GM12878 (cell line): Measurements from ENCODE around the gene PCSK2. TPM values are rescaled to one million over a fixed set of nuclear protein-coding genes. Genes with fewer than 3 reads are reported as not detected.

Source experiments
- ATAC-seq: fragments of 200-7000 bp; cut with Tn5 transposase; 3 replicates; pipeline ENCODE4 v1.9.1; 2020; ENCODE audit warnings: mild to moderate bottlenecking, moderate library complexity
- BruUV-seq: library from RNA; stranded (reverse); fragments of 400-500 nt; replicated peaks from 2 replicates; lab custom pipeline; 2021; lab: Mats Ljungman, UMichigan
- CTCF ChIA-PET: fragments of 300-600 bp; sonication (Branson Sonifier 250); formaldehyde crosslinking; extraction: SDS; loops from one replicate; lab custom pipeline; 2021; ENCODE audit warnings: inconsistent platforms; lab: Yijun Ruan, JAX
- POLR2A ChIA-PET: fragments of 350-600 bp; formaldehyde crosslinking; extraction: SDS; loops from one replicate; lab custom pipeline; 2021; ENCODE audit warnings: inconsistent platforms; lab: Charles Lee
- RAD21 ChIA-PET: fragments of 300-600 bp; sonication (Branson Sonifier 250); formaldehyde crosslinking; loops from one replicate; lab custom pipeline; 2023; ENCODE audit warnings: antibody characterized with exemption; ENCODE audit not compliant: unreplicated experiment; lab: Charles Lee
- SMC1A ChIA-PET: fragments of 300-600 bp; sonication (Branson Sonifier 250); formaldehyde crosslinking; loops from one replicate; lab custom pipeline; 2023; ENCODE audit not compliant: unreplicated experiment, uncharacterized antibody; lab: Charles Lee
- DNase-seq: peaks from one replicate; pipeline ENCODE4 v3.0.0-alpha.2; 2011; ENCODE audit warnings: low read depth, low spot score
- FAIRE-seq: peaks from 3 replicates; lab custom pipeline; 2011; peaks lifted over from hg19 to GRCh38; lab: Jason Lieb, UNC
- H2AFZ ChIP-seq: 2 replicates; pipeline ENCODE4 v1.6.0; 2011; ENCODE audit warnings: low read depth, low read length, control low read depth; ENCODE audit not compliant: control insufficient read depth
- H3K27ac ChIP-seq: 2 replicates; pipeline ENCODE4 v1.5.1; 2011; ENCODE audit warnings: control low read depth; ENCODE audit not compliant: control insufficient read depth, insufficient read depth
- H3K27me3 ChIP-seq, 2 experiments: replicated peaks in 1 of 2; 2 replicates each; pipeline versions ENCODE4 v1.6.0 to v1.6.1; 2011; ENCODE audit warnings: low read length in 1 of 2; ENCODE audit not compliant: control insufficient read depth in 2 of 2, insufficient read depth in 2 of 2
- H3K36me3 ChIP-seq, 2 experiments: 2 replicates each; pipeline ENCODE4 v1.5.1; 2011; ENCODE audit warnings: low read length in 1 of 2; ENCODE audit not compliant: control insufficient read depth in 2 of 2, insufficient read depth in 2 of 2
- H3K4me1 ChIP-seq: 2 replicates; pipeline ENCODE4 v1.6.1; 2011; ENCODE audit warnings: mild to moderate bottlenecking, low read length, moderate library complexity, mixed read lengths; ENCODE audit not compliant: control insufficient read depth, insufficient read depth
- H3K4me2 ChIP-seq: 2 replicates; pipeline ENCODE4 v1.6.0; 2011; ENCODE audit warnings: control low read depth; ENCODE audit not compliant: control insufficient read depth, insufficient read depth
- H3K4me3 ChIP-seq: fragments of 200-600 bp; sonication (generic); 2 replicates; pipeline ENCODE4 v1.5.1; 2016
- H3K79me2 ChIP-seq: 2 replicates; pipeline ENCODE4 v1.6.0; 2011; ENCODE audit warnings: low read length; ENCODE audit not compliant: control insufficient read depth, insufficient read depth
- H3K9ac ChIP-seq: 2 replicates; pipeline ENCODE4 v1.8.0; 2011; ENCODE audit warnings: low read length, control low read depth, mixed read lengths; ENCODE audit not compliant: control insufficient read depth, insufficient read depth
- H3K9me3 ChIP-seq: replicated peaks from 3 replicates; pipeline ENCODE4 v1.5.1; 2011; ENCODE audit warnings: mild to moderate bottlenecking, low read length; ENCODE audit not compliant: control insufficient read depth, insufficient read depth
- H4K20me1 ChIP-seq: 2 replicates; pipeline ENCODE4 v1.6.0; 2011; ENCODE audit not compliant: control insufficient read depth, insufficient read depth
- BMI1 ChIP-seq: fragments of 450-650 bp; IDR thresholded peaks from 2 replicates; pipeline ENCODE4 v1.6.1; 2016; ENCODE audit warnings: mild to moderate bottlenecking, moderate library complexity, borderline replicate concordance
- CBX3 ChIP-seq: fragments of 200-600 bp; sonication (generic); IDR thresholded peaks from 2 replicates; pipeline ENCODE4 v1.6.1; 2016; ENCODE audit warnings: low read depth, borderline replicate concordance
- CHD2 ChIP-seq: IDR thresholded peaks from 2 replicates; pipeline ENCODE4 v1.6.1; 2011; ENCODE audit warnings: low read depth, low read length, improper control_type of control experiment, borderline replicate concordance
- EP300 ChIP-seq, 2 experiments: fragments of 150-350 bp in 1 of 2; IDR thresholded peaks; 2 replicates each; pipeline ENCODE4 v1.6.1; 2011 to 2012; ENCODE audit warnings: low read depth in 2 of 2, low read length in 2 of 2, borderline replicate concordance in 1 of 2, improper control_type of control experiment in 1 of 2, inconsistent platforms in 1 of 2; ENCODE audit not compliant: control insufficient read depth in 1 of 2
- MYB ChIP-seq: fragments of 150-350 bp; IDR thresholded peaks from 2 replicates; pipeline ENCODE4 v1.6.1; 2014; ENCODE audit warnings: mild to moderate bottlenecking, low read depth, low read length, borderline replicate concordance
- MYC ChIP-seq: IDR thresholded peaks from 2 replicates; pipeline ENCODE4 v1.6.1; 2011; ENCODE audit warnings: mild to moderate bottlenecking, low read length, moderate library complexity, inconsistent platforms; ENCODE audit not compliant: insufficient read depth, insufficient replicate concordance, insufficient read length, severe bottlenecking
- NBN ChIP-seq: fragments of 450-650 bp; IDR thresholded peaks from 2 replicates; pipeline ENCODE4 v1.6.1; 2016
- NR2C2 ChIP-seq: IDR thresholded peaks from 2 replicates; pipeline ENCODE4 v1.6.1; 2011; ENCODE audit warnings: borderline replicate concordance, low read depth; ENCODE audit not compliant: control insufficient read depth, insufficient read length
- PAX8 ChIP-seq: fragments of 450-650 bp; IDR thresholded peaks from 2 replicates; pipeline ENCODE4 v1.6.1; 2017; ENCODE audit warnings: mild to moderate bottlenecking, moderate library complexity
- PKNOX1 ChIP-seq: fragments of 450-650 bp; IDR thresholded peaks from 2 replicates; pipeline ENCODE4 v1.6.1; 2016; ENCODE audit warnings: mild to moderate bottlenecking
- POLR2A ChIP-seq: IDR thresholded peaks from 2 replicates; pipeline ENCODE4 v1.6.1; 2011; ENCODE audit warnings: low read depth, mild to moderate bottlenecking, low read length
- SIX5 ChIP-seq: IDR thresholded peaks from 2 replicates; pipeline ENCODE4 v1.6.1; 2011; ENCODE audit warnings: mild to moderate bottlenecking, low read depth, low read length, moderate library complexity; ENCODE audit not compliant: severe bottlenecking
- SMAD5 ChIP-seq: IDR thresholded peaks from 2 replicates; pipeline ENCODE4 v1.6.1; 2016; ENCODE audit warnings: antibody characterized with exemption, low read depth
- SMC3 ChIP-seq: IDR thresholded peaks from 2 replicates; pipeline ENCODE4 v1.6.1; 2011; ENCODE audit warnings: low read length, improper control_type of control experiment, borderline replicate concordance
- TAF1 ChIP-seq: IDR thresholded peaks from 2 replicates; pipeline ENCODE4 v1.6.1; 2011; ENCODE audit warnings: mild to moderate bottlenecking, low read depth, low read length, borderline replicate concordance
- TCF12 ChIP-seq: IDR thresholded peaks from 2 replicates; pipeline ENCODE4 v1.6.1; 2011; ENCODE audit warnings: low read depth, mild to moderate bottlenecking, low read length
- whole genome bisulfite sequencing: methylation state at CpG from one replicate; pipeline ENCODE4 v1.1.6; 2016; ENCODE audit warnings: low lambda C conversion rate; ENCODE audit not compliant: insufficient replicate concordance, insufficient coverage; ENCODE audit errors: missing lambda C conversion rate; 5-methylcytosine and 5-hydroxymethylcytosine counted together
- in situ Hi-C: fragments of 300-500 bp; cut with MboI; formaldehyde crosslinking; loops from 9 replicates; pipeline ENCODE4 v1.14.3; 2018; ENCODE audit warnings: mixed read lengths
- intact Hi-C: fragments of 100-400 bp; cut with micrococcal nuclease; formaldehyde crosslinking; loops from one replicate; pipeline ENCODE4 v1.14.2; 2022; ENCODE audit not compliant: unreplicated experiment
- polyA plus RNA-seq, 11 experiments: library from polyadenylated mRNA; depleted of rRNA in 4 of 11; unstranded in 6 of 11; stranded (reverse) in 5 of 11; fragments of >200 nt; fragmentation: Nextera tagmentation in 4 of 11; fragmentation: Illumina TruSeq in 1 of 11; extraction: Ambion mirVana in 4 of 11; extraction: Trizol in 1 of 11; gene quantifications; 1 replicate in 1 of 11; 2 replicates in 10 of 11; pipeline versions ENCODE4 v1.2.1 to v1.2.3, GENCODE V29; 2011 to 2016; ENCODE audit warnings: inconsistent platforms in 2 of 11, missing spikeins in 2 of 11, low read depth in 1 of 11
- total RNA-seq, 4 experiments: library from RNA; depleted of rRNA in 3 of 4; stranded (reverse); fragments of >200 nt in 3 of 4; fragmentation: Illumina TruSeq in 1 of 4; extraction: Trizol in 1 of 4; gene quantifications; 2 replicates each; pipeline versions ENCODE4 v1.2.1 to v1.2.3, GENCODE V29; 2013 to 2021

The PCSK2 gene
- total and polyA plus RNA-seq, 10 of the 15 experiments (the other 5 are each of a cell fraction or from before 2014, with no cell fraction given), result not detected

GRCh38 chr20:17298171-17298570 is 71.3 kb downstream of the PCSK2 start:
- in situ Hi-C loops, result no loop called here
- ATAC-seq, result no peak
- H2AFZ ChIP-seq, result no peak overlapping the region
- CTCF ChIA-PET, result interaction anchor here (0.6 to 0.9 kb wide), 3 partner anchors 14 to 608 kb away, joined by 3 read pairs; no protein-coding TSS in a partner anchor
- no peak overlapping the region for H3K9ac ChIP-seq
- H3K4me1 ChIP-seq, result no peaks in the 10 kb centered on the region
- DNase-seq, result no peak
- H4K20me1 ChIP-seq, result no peaks in the 10 kb centered on the region
- no peak overlapping the region for H3K27ac ChIP-seq
- H3K4me2 ChIP-seq, result no peak overlapping the region
- no TSS peak for BruUV-seq
- SMC1A ChIA-PET, result no interaction called here
- RAD21 ChIA-PET, result no interaction called here
- H3K4me3 ChIP-seq, result no peak overlapping the region
- H3K36me3 ChIP-seq, result no peaks in the 10 kb centered on the region
- POLR2A ChIA-PET, result no interaction called here
- no peaks in the 10 kb centered on the region for H3K27me3 ChIP-seq
- FAIRE-seq, result no peak
- intact Hi-C loops, result no loop called here
- no peaks in the 10 kb centered on the region for H3K9me3 ChIP-seq
- no peaks in the 10 kb centered on the region for H3K79me2 ChIP-seq
- TF ChIP-seq TAF1 (no peak), MYB (no peak)

- no peaks in the 10 kb centered on the region for H3K4me1 ChIP-seq
- no TSS peak for BruUV-seq
- no peak overlapping the region for H3K4me2 ChIP-seq
- FAIRE-seq (no peak), ATAC-seq (no peak), DNase-seq (no peak)
- in situ Hi-C loops, result no loop called here
- H3K9me3 ChIP-seq, result no peaks in the 10 kb centered on the region
- no peaks in the 10 kb centered on the region for H4K20me1 ChIP-seq
- ChIA-PET POLR2A (no interaction called here), RAD21 (no interaction called here), CTCF (interaction anchor here (0.9 kb wide), 1 partner anchor 13 kb away, joined by 3 read pairs; no protein-coding TSS in a partner anchor), SMC1A (no interaction called here)
- no peak overlapping the region for H3K4me3 ChIP-seq
- intact Hi-C loops, result no loop called here
- 23% methylated on average over 2 of the region's 2 CpGs for WGBS
- no peaks in the 10 kb centered on the region for H3K79me2 ChIP-seq
- H3K27ac ChIP-seq, result no peak overlapping the region
- H3K27me3 ChIP-seq, result no peaks in the 10 kb centered on the region
- H3K36me3 ChIP-seq, result no peaks in the 10 kb centered on the region
- H3K9ac ChIP-seq, result no peak overlapping the region
- TF ChIP-seq POLR2A (no peak), TCF12 (no peak), SIX5 (no peak), BMI1 (no peak), PKNOX1 (no peak), EP300 (IDR thresholded peaks at IDR 0.05; ENCODE audit: borderline replicate concordance in 1 of 2, control insufficient read depth in 1 of 2, low read depth in 2 of 2, low read length in 2 of 2) (no peak), NBN (no peak), NR2C2 (no peak), MYB (no peak), SMAD5 (no peak), PAX8 (no peak), SMC3 (no peak), MYC (no peak), CHD2 (no peak), CBX3 (no peak)
- TF ChIP-seq, all 136 proteins: peak for 0
- H2AFZ ChIP-seq, result no peak overlapping the region
These were observed 71.9 kb downstream of the PCSK2 start for GRCh38 chr20:17298751-17299150.
